Suppressor macrophage (primary cell): ENCODE results near the gene GPR37.

Source experiments
- DNase-seq, 4 experiments: peaks; one replicate each; pipeline ENCODE4 v3.0.0-alpha.2; 2020 to 2022

GPR37 gene

GRCh38 chr7:124724079-124724478 lies 41.5 kb downstream of the GPR37 start:
- DNase-seq, result no peak

GRCh38 chr7:124723012-124723411 lies 42.6 kb downstream of the GPR37 start:
- DNase-seq, result no peak

GRCh38 chr7:124722292-124722691 lies 43.3 kb downstream of the GPR37 start:
- no peak for DNase-seq

GRCh38 chr7:124720195-124720594 lies 45.4 kb downstream of the GPR37 start:
- DNase-seq, result no peak

GRCh38 chr7:124718032-124718766 lies 47.4 kb downstream of the GPR37 start:
- no peak for DNase-seq

GRCh38 chr7:124716894-124717293 lies 48.7 kb downstream of the GPR37 start:
- no peak for DNase-seq

GRCh38 chr7:124713086-124713485 lies 52.5 kb downstream of the GPR37 start:
- DNase-seq, result no peak

GRCh38 chr7:124712017-124712416 lies 53.6 kb downstream of the GPR37 start:
- no peak for DNase-seq

GRCh38 chr7:124702385-124702784 lies 63.2 kb downstream of the GPR37 start:
- no peak for DNase-seq

GRCh38 chr7:124701955-124702354 lies 63.6 kb downstream of the GPR37 start:
- DNase-seq, result no peak

- DNase-seq, result no peak
These were observed 64.9 kb downstream of the GPR37 start for GRCh38 chr7:124700655-124701054.

- no peak for DNase-seq
These were observed 66.6 kb downstream of the GPR37 start for GRCh38 chr7:124698964-124699363.

- DNase-seq, result no peak
These were observed 67.8 kb downstream of the GPR37 start for GRCh38 chr7:124697746-124698145.
